NCI-H748 treated with DMSO at 0.1 percent for 48 hours (cell line): ENCODE results near the gene STAT5B.
"Not testable (repeated sequence)": the region's sequence is repeated elsewhere in the genome, so short reads cannot be mapped to it uniquely, and the experiment has no call there.

Experiments
- DNase-seq: peaks from one replicate; lab custom pipeline; 2025; lab: John Stamatoyannopoulos, UW

Gene STAT5B

DNA sequence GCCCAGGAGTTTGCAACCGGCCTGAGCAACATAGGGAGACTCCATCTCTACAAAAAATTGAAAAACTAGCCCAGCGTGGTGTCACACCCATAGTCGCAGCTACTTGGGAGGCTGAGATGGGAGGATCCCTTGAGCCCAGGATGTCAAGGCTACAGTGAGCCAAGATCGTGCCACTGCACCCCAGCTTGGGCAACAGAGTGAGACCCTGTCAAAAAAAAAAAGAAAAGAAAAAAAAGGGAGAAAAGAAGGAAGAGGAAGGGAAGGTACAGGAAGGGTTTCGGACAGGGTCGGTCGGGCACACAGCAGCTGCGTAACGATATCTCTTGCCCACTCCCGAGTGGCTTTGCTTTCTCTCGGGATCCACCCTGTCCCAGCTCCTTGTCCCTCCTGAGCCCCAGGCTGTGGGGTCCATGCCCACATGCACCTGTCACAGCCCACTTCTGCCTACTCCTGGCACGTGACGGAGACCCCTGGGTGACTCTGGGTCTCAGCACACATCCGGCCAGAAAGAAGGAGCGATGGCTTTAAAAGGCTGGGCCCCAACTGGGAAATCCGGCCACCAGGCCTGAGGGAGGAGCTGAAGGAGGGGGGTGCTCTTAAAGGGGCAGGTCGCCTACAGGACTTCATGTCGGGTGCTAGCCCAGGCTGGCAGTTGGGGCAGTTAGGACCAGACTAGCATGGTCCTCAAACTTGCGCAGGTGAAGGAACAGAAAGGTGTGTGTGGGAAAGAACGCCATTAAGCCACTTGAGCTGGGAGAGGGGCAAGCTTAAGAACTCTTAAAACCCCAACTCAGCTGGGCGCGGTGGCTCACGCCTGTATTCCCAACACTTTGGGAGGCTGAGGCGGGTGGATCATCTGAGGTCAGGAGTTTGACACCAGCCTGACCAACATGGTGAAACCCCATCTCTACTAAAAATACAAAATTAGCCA lies 82.0 kb downstream of the STAT5B start, which contains the start of gene GHDC:
Gene GHDC (minus strand): TSS at position 526 of the 931 bp plus-strand sequence. CDS start 913 bp downstream, outside the sequence.
- DNase-seq, result peak; percentile 82

DNA sequence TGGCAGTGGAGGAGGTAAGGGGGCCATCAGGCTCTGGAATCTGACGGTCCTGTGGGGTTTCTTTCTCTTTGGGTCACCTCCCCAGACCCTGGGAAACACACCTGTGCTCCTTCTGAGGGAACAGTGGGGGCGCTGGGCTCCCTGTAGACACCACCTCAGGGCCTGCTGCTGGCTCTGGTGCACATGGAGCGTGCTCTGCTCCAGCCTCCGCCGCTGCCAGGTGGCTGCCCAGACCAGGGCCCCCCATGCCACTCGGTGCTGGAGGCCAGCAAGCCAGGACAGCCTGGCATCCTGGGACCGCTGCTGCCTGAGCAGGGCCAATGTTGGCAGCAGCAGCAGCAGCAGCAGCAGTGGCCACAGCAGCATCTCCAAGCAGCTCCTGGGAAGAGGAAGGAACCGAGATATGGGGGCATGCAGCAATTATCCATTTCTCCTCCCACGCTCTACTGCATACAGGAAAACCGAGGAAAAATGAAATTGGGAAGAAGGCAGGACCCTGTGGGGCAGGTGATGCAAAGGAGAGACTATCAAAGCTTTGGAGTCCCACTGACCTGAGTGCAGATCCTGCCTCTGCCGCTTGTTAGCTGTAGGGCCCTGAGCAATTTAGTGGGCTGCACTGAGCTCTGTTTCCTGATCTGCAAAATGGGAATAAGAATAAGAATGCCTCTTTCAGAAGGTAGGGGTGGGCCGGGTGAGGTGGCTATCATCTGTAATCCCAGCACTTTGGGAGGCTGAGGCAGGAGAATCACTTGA lies 82.8 kb downstream of the STAT5B start:
- no peak for DNase-seq

DNA sequence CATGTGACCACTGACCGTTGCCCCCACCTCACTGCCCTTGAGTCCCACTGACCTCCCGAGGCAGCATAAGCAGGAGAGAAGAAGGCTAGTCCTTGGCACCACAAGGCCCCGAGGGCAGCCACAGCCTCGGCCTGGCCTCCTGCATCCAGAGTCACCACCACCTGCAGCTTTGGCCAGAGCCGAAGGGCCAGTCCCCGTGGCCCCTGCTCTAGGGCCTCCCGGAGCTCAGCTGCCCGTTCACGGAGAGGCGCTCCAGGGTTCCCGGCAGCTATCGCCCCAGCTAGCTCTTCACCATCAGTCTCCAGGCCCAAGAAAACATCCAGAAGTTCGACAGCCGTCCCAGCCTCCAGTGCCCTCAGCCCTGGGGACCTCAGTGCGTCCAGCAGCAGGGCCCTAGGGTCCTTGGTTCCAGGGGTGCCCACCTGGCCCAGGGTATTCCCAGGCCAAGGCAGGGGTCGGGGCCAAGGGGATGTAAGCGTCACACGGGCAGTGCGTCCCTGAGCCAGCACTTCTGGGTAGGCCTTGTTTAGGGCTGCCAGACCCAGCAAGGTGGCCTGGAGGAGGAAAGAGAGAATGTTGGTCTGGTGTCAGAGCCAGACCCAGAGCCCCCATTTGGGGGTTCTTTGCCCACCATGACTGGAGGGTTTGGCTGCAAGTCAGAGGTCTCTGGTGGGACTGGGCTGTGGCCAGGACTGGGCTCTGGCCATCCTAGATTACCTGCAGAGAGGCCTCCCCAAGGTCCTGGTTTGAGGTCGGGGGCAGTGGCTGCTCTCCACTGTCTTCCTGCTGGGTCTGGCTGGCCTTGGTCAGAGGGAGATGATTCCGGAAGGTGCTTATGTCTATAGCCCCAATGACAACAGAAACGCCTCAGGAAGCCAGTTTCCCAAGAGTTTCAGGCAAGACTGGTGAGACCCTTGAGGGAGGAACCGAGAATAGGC lies 83.7 kb downstream of the STAT5B start:
- DNase-seq, result no peak

DNA sequence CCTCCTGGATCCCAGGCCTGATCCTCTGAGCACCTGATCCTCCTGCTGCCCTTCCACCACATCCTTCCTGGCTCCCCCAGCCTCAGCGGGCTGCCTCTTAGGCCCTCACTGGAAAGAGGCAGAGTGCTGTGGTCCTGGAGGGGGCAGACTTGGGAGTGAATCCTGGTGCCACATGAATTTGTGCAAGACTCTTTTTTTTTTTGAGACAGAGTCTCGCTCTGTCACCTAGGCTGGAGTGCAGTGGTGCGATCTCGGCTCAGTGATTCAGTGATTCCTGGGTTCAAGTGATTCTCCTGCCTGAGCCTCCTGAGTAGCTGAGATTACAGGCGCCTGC lies 84.9 kb downstream of the STAT5B start:
- DNase-seq, result no peak

DNA sequence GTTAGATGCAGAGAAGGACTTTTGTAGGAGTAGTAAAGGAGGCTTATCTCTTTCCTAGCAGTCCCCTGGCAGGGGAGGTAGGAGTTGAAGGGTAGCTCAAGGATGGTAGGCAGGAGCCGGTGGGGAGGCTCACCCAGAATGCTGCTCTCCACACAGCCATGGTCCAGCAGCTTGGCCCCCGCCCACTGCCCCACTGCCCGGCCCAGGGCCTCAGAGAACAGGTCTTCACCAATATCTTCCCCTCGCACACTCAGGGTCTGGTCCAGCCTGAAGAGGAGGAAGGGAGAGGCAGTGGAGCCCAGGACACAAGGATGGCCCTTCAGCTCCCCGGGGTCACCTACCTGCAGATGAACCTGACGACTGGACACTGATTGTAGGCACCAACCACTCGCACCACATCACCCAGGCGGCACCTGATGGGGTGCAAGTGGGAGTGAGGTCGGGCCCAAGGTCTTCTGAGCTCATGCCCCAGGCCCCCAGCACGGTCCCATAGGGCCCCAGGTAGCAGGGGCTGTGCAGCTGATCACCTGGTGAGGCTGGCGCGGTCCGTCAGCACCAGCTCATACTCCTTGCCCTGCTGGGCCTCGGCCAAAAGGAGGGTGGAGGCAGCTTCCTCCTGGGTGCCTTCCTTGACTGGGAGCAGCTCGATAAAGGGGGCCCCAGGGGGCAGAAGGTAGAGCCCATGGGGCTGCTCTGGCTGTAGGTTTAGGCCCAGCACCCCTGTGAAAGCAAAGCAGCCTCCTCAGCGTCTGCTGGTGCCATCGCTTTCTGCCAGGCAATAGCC lies 85.5 kb downstream of the STAT5B start:
- no peak for DNase-seq

DNA sequence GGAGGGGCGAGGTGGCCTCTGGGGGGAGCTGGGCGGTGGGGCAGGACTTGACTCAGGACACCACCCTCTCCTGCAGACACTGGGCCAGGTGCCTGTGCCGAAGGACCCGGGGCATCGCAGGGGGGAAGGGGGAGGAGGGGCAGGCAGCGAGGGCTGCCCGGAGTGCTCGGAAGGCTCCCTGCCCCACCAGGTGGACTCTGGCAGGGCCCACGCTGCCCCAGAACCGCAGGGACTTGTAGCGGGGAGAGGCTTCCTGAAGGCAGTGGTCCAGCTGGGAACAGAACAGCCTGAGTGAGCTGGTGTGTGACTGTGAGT lies 86.6 kb downstream of the STAT5B start:
- no peak for DNase-seq

DNA sequence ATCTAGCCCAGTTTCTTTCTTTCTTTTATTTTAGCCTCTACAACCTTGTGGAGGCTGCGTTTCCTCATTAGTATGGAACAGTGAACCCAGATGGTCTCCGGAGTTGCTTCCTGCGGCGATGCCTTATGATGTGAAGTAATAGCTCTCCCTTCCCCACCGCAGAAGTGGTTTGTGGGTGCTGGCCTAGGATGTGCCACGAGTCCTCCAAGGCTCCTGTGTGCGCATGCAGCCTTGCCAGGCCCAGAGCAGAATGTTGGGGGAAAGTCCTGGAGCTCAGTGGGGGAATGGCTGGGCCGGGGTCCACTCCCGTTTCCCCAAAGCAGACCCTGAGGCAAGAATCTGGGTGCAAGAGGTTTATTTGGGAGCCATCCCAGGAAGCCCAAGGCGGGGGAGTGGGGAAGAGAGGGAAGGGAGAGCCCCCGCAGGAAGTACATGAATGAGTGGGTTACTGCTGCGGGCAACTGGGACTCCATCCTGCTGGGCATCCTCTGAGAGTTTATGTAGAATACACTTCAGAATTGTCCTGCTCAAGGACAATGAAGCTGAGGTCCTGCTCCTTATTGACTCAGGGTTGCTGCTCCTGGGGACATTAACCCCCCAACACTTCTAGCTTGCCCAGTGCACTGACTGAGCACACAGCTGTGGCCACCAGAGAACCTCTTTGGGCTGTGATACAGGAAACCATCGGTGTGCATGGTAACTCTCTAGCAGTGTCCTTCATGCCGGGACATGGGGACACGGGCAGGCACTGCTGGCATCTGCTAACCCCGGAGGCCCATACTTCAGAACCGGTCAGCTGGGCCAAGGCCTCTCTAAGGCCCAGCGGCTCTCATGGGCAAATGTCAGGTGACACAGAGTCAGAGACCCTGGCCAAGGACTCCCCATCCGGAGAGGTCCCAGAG lies 87.2 kb downstream of the STAT5B start:
- no peak for DNase-seq

DNA sequence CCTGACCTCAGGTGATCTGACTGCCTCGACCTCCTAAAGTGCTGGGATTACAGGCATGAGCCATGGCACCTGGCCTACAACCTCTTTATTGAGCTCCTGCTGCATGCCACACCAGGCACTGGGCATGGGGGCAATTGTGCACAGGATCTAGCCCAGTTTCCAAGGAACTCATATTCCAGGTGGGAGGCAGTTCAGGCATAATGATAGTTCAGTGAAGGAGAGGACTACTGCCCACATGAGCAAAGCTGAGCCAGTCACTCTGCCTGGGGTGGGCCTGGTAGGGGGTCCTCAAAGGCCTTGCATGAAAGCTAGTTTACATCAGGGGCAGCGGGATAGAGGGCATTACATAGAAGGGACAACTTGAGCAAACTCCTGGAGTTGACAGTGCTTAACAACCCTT lies 88.4 kb downstream of the STAT5B start:
- no peak for DNase-seq

DNA sequence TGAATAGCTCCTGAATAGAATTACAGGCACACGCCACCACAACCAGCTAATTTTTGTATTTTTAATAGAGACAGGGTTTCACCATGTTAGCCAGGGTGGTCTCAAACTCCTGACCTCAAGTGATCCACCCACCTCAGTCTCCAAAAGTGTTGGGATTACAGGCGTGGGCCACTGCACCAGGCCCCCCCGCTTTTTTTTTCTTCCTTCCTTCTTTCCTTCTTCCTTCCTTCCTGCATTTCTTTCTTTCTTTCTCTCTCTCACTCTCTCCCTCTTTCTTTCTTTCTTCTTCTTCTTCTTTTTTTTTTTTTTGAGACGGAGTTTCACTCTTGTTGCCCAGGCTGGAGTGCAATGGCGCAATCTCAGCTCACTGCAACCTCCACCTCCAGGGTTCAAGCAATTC lies 90.0 kb downstream of the STAT5B start:
- not testable (repeated sequence) for DNase-seq

DNA sequence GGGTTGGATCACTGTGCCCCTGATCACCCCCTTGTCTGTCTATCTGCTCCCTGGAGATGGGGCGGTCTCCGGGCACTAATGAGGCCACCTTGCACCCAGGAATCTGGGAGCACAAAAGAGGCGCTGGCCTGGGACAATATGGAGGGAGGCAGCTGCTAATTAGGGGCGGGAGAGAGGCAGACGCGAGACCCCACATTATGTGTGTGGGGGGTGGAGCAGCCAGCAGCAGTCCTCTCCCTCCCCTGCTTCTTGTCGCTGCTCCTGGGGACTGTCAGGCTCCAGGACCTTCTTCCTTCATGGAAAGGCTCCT lies 90.6 kb downstream of the STAT5B start:
- DNase-seq, result no peak

DNA sequence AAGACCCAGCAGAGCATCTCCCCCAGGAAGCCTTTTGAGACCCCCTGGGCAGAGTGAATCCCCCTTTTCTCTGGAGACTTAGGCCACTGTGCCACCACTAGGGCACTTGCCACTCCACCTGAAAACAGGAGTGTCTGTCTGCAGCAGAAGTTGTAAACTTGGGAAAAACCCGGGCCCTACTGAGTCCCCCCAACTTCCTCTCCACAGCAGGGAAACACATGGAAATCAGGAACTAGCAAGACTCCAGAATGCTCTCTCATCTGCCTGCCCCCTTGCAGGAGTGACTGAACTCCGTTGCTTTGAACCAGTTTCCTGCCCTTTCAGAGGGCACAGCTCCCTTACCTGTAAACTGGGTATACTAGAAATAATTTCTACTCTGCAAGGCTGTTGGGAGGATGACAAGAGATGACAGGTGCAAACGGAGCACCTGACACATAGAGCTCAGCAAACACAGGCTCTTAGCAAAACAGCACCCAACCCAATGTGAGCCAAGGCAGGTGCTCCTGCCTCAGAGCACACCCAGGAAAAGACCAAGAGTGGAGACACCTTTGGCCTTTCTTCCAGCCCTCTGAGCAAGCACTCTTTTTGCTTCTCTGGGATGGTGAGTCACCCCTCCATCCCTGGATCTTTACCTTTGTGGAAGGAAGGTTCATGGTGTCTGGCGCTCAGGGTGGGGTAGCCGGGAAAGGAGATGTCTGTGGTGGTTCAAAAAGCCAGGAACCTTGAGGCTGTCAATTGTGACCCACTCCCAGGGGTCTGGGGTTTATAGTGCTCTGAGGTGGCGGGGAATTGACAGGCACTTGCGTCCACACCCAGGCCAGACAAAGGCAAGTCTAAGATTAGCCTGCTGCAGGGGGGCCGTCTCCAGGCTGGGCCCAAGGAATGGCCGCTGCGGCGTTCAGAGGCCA lies 91.2 kb downstream of the STAT5B start, which contains the start of gene HCRT:
Gene HCRT (minus strand): TSS at position 740 of the 908 bp plus-strand sequence. CDS start 87 bp downstream, at position 653.
- DNase-seq, result no peak

DNA sequence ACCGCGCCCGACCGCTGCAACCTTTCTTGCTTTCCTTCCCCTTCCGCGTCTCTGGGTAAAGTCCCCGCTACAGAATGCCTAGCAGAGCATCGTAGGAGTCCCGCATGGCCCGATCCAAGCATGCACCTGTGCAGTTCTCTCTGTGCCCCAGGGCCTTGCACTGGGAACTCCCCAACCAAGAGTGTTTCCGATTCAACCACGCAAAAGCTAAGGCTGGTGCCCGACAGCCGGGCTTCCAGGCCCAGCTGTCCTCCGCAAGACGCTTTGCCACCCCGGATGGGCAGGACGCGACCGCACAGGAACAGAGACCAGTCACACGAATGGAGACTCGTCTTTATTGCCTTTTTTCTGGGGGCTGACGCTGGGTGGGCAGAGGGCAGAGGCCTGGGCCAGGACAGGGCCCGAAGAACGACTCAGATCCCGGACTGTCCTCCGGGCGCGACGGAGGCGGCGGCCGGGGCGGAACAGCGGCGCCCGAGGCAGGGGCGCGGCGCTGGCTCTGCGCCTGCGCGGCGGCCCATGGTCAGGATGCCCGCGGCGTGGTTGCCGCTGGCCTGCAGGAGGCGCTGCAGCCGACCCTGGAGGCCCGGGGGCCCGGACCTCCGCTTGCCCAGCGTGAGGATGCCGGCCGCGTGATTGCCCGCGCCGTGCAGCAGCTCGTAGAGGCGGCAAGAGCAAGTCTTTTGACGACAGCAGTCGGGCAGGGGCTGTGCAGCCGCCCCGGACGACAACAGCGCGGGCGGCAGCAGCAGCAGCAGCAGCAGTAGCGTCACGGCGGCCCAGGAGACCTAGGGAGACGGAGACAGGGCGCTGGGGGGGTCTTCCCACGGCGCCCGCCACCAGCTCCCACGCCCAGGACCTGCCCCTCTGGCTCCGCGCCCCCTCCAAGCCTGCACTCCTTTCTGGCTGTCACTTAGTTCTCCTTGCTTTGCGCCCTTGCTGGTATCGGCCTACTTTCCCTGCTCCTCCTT lies 92.2 kb downstream of the STAT5B start:
- DNase-seq, result peak; percentile 17

DNA sequence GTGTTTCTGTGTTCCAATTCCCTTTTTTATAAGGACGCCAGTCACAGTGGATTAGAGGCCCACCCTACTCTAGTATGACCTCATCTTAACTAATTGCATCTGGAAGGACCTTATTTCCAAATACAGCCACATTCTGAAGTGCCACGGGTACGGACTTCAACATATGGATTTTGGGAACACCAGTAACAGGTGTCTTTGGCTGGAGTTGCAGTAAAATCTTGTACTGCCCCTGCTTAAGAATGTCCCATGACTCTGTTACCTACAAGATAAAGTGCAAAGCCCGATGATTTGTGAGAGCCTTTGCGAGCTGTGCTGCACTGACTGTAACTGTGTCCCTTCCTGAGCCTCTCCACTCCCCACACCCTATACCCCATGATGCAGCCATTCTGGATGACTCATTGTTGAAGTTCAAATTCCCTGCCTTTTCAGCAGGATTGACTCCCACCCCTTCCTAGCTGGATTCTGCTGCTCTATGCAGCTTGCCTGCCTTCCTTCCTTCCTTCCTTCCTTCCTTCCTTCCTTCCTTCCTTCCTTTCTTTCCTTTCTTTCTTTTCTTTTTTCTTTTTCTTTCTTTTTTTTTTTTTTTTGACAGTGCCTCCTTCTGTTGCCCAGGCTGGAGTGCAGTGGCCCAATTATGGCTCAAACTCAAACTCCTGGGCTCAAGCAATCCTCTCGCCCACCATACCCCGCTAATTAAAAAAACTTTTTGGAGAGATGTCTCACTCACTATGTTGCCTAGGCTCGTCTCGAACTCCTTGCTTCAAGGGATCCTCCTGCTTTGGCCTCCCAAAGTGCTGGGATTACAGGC lies 93.1 kb downstream of the STAT5B start:
- no peak for DNase-seq

DNA sequence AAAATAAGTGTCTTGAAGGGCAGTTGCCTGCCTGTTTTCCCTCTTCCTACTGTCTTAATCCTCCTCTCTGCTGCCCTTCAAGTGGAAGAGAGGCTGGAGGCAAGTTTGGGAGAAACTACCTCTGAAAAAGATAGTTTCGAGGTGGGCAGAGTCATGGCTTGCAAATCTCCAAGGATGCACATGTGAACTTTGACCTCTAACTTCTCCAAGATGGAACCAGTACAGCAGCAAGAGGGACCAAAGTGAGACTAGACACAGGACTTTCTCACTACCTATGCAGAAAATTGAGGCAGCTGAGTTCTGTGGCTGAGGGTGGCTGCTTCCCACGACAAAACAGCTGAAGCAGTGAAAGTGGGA lies 94.4 kb downstream of the STAT5B start:
- DNase-seq, result no peak

DNA sequence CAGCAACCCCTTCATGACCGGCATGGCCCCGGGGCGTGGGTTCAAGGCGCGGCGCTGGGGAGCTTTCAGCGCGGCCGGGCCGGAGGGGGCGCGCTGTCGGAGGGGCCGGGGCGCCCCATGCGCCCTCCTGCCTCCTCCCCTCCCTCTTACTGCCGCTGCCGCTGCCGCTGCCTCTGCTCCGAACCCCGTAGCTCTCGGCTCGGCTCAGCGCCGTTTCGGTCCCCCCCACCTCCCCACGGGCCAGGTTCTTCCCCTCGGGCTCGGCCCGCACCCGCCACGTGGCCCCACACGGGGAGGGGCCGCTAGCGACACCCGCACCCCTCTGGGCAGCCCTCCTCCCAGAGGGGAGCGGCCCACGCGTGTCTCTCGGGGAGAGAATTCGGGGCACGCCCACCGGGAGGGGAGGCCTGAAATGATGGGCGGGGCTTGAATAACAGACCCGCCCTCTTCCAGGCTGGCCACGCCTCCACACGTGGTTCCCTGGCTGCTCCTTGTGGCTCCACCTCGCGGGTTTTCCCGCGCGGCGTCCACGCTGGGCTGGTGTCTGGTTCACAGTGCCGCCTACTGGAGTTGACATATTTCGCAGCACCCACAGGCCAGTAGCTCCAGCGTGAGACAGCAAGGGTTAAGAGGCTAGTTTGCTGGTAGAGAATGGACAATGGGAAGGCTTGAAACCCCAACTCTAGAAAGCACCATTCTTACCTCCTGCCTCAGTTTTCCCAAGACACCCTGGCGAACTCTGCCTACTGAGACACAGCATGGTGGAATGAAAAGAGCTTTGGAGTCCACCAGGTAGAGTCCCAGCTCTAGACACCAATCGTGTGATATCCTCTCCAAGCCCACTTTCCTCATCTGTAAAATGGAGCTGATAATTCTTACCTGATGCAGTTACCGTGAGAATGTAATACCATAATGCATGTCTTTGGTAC lies 95.0 kb downstream of the STAT5B start, which contains the start of gene KCNH4:
Gene KCNH4 (minus strand): TSS at position 221 of the 929 bp plus-strand sequence. CDS start 197 bp downstream, at position 24.
- DNase-seq, result peak; percentile 61

DNA sequence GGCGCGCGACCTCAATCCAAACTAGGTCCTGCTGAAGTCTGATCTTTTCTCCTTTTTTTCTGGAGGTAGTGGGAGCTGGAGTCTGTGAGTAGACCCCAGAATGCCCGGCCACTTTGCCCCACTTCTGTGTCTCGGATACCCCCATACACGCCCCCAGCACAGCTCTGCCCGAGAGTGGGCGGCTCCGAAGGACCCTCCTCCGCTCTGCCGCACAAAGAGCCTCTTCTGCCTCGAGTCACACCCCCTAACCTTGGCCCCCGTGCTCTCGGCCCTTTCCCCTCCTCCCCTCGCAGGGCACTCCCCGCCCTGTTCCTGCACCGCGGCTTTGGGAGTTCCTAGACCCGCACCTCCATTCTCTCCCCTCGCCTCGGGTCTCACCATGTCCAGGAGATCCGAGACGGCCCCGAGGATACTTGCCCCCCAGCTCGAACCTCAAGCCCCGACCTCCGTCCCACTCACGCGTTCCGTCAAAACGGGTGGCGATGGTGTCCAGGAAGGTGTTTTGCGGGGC lies 95.7 kb downstream of the STAT5B start:
- no peak for DNase-seq
